GM03348 (cell line): Measurements from ENCODE around the gene CBS.
A peak's percentile ranks its signal among the peaks of the same experiment; 100 is the strongest.
"Not testable (repeated sequence)": the region's sequence is repeated elsewhere in the genome, so short reads cannot be mapped to it uniquely, and the experiment has no call there.

ENCODE experiments used
- DNase-seq: peaks from one replicate; pipeline ENCODE4 v3.0.0; 2012; ENCODE audit warnings: low spot score

Gene CBS

DNA sequence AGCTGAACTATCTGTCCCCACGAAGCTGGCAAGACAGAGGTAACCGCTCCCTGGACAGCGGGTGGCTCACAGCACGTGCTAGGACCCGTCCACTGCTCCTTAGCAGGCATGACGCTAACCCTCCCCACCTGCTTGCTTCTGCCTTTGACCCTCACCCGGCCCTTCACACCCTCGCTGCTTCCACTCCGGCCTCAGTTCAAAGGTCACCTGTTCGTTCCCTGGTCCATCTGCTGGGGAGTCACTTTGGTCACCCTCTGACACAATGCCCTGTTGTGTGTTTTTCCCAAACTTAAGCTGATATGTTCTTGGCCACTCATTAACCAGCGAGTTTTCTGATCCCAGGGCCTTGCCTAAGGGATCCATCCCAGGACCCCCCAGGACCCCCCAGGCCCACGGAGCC is 7.6 kb downstream of the CBS start:
- not testable (repeated sequence) for DNase-seq

- not testable (repeated sequence) for DNase-seq
These were observed 8.9 kb downstream of the CBS start for GRCh38 chr21:43066690-43067089.

GRCh38 chr21:43065991-43066390 is 9.6 kb downstream of the CBS start:
- not testable (repeated sequence) for DNase-seq

DNA sequence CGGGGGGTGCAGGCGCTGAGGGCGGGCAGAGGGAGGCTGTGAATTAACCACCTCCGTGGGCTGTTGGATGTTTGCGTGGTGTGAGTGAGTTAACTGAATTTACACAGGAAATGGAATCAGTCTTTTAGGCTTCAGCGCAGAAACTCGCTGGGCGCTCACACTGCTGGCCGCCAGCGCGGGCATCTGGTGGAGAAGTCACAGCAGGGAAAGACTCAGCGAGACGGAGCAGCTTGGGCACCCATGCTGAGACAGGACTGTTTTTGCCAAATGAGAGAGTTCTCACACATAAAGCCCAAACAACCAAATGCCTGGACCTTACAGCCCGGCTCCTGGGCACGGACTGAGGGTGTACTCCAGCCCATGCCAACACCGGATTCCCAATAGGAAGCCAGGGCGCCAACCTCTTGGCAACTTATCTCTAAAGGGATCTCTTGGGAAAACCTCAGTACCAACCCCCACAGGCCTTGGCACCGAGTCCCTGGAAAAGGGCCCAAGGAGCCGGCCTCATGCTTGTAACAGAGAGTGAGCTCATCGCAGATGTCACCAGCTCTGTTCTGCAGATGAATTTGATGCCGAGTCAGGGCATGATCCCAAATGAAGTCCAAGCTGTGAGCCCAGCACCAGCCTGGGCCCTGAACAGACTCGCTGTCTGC is 11.2 kb downstream of the CBS start:
- not testable (repeated sequence) for DNase-seq

- not testable (repeated sequence) for DNase-seq
These were observed 12.5 kb downstream of the CBS start for GRCh38 chr21:43062955-43063664.

DNA sequence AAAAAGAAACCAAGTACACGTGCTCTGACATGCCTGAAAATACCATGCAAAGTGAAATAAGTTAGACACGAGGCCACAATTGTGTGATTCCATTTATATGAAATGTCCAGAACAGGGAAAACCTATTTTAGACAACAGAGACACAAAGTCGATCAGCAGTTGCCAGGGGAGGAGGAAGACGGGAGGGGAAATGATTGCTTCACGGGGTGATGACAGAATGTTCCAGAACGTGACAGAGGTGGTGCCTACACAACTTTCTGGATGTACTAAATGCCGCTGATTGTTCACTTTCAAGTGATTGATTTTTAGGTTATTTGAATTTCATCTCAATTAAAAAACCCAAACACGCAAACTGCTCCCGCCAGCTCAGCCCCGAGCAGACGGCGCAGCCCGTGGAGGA is 22.5 kb downstream of the CBS start:
- not testable (repeated sequence) for DNase-seq

- not testable (repeated sequence) for DNase-seq
These were observed 29.5 kb downstream of the CBS start for GRCh38 chr21:43045876-43046821.

- DNase-seq: not testable (repeated sequence)
These were observed 30.3 kb downstream of the CBS start for GRCh38 chr21:43045165-43045875.

- not testable (repeated sequence) for DNase-seq
These were observed 31.1 kb downstream of the CBS start for GRCh38 chr21:43044547-43044946.

DNA sequence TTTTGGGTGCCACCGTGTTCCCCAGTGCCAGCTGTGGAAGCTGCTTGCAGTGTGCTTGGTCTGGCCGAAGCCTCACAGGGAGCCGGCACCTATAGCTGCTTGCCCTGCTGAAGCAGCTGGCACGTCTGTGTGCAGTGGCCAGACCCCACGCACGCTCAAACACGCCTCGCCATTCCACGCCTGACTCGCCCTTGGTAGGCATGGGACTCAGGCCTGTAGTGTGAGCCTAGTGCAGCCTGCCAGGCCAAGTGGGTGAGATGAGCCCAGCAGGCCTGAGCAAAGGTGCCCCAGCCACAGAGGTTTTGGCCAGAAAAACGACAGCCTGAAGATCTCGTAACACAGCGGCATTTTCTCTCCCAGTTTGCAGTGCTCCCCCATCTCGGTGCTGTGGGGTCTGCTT is 32.3 kb downstream of the CBS start:
- DNase-seq: not testable (repeated sequence)

- DNase-seq: not testable (repeated sequence)
These were observed 33.5 kb downstream of the CBS start for GRCh38 chr21:43042169-43042568.

GRCh38 chr21:43038659-43039044 is 37.0 kb downstream of the CBS start:
- DNase-seq: not testable (repeated sequence)

DNA sequence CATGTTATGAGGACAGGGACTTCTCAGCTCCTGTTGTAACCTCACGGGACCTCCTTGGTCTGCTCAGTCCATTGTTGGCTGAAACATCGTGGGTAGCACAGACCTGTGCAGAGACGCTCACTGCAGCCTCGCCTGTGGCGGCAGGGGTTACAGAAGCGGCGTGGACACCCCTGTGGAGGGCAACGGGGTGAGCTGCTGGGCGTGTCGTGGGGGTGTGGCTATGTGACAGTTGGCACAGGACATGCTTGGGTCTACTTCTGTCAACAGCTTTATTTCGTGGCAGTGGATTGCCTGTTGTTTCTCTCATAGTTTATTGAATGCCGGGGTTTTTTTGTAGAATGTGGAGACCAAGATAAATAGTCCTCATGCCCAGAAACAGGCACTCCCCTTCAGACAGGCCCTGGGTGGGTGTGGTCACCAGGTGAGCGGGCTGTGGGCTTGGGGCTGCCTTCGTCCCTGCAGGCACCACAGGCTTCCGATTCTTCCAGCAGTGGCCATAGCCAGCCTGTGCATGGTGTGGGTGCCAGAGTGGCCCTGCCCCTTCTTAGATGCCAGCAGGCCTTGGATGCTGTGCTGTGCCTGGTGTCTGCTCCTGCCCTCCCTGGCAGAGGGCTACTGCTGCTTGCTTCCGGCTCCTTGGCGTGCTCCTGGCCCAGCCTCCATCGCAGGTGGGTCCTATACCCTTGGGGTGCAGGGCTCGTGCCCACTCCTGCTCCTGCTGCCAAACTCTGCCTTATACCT is 37.5 kb downstream of the CBS start:
- not testable (repeated sequence) for DNase-seq

DNA sequence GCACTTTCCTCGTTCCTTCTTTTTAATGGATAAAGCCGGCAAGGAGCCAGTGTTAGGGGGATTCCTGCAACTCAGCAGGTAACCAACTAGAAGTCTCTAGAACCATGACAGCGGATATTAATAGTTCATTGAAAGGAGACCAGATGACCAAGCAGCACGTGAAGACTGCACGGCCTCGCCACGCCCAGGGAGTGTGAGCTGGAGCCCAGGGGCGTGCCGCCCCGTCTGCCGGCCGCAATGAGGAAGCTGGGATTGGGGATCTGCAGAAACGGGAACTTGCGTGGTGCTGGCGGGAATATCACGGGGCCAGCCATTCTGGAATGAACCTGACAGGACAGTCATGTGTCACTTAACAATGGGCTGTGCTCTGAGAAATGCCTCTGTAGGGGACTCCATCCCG is 38.7 kb downstream of the CBS start:
- DNase-seq: not testable (repeated sequence)

DNA sequence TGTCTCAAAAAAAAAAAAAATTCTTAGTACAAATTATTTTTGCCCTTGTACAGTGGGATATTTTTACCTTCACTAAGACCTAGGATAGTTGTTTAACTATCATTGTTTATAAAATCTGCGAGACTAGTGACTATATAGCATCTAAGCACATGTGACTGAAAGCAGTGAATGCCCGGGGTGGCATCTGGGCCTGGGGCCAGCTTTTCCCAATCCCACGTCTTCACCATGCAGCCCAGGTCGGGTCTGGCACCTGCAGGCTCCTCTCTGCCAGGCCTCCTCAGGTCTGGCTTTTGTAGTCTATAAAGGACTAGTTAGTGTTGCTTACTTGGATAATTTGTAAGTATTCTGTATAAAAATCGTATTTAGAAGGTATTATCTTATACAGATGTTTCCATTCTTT is 40.8 kb downstream of the CBS start:
- no peak for DNase-seq

- no peak for DNase-seq
These were observed 41.5 kb downstream of the CBS start for GRCh38 chr21:43034101-43034500.

GRCh38 chr21:43031121-43031619 is 44.5 kb downstream of the CBS start:
- DNase-seq: no peak

GRCh38 chr21:43029785-43030184 is 45.9 kb downstream of the CBS start:
- no peak for DNase-seq

DNA sequence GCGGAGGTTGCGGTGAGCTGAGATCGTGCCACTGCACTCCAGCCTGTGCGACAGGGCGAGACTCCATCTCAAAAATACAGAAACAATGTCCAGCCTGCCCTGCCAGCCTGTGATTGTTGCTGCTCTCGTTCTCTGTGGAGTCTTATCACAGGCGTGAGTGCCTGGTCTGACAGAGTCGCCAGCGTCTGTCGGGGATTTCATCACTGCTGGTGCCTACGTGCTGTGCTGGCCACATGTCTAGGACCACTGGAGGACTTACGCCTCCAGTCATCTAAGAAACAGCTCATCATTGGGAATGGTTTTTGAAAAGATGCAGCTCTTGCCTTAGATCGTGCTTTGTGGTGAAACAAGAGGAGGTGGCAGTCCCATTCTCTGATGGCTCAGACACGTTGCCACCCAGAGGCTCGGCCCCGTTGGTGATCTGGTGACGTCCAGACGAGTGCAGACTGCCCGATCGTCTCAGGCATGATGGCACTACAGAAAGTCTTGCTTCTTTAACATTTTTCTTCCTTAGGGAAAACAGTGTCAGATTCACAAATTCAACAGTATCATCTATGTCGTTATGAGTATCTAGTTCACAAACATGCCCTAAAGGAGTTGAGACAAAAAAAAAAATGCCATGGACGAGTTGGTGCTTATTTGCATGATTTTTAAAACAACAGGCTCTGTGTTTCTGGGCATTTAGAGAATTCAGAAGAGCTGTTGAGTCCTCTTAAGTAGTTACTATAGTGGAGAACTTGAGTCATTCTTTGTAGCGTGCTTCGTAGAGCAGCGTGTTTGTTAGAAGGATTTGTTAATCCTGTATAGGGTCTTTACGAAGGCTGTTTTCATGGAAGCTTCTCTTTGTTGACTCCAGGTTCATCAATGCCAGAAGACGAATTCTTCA is 47.5 kb downstream of the CBS start:
- no peak for DNase-seq

- peak; percentile 68 for DNase-seq
These were observed 49.9 kb downstream of the CBS start for GRCh38 chr21:43025636-43026180.
